ENCODE results near the gene MAML2.

DNA sequence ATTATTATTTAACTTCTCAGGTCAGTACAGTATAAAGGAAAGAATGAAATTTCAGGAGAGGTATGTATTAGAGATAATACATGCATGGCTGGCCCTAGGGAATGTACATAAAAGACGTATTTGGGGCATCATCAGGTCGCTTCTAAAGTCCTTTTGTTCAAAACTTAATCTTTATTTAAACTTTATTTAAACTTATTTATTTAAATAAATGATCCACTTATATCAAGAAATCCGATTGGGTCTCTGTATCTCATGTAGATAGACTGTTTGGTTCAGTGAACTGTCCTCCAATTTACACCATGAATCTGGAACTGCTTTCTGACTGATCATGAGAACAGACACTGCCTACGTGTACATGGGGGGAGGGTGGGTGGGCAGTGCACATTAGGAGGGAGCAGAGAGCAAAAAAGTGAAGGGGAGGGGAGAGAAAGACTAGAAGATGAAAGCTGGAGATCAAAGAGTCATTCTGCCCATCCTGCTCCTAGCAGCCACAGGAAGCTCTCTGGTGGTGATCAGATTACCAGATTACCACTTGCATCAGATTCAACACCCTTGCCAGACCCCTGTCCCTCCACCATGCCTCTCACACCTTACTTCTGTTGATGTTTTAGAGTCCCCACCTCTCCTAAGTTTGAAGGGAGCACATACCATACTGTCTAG lies 327.0 kb downstream of the MAML2 start:
- TF ChIP-seq, protein P1, sequence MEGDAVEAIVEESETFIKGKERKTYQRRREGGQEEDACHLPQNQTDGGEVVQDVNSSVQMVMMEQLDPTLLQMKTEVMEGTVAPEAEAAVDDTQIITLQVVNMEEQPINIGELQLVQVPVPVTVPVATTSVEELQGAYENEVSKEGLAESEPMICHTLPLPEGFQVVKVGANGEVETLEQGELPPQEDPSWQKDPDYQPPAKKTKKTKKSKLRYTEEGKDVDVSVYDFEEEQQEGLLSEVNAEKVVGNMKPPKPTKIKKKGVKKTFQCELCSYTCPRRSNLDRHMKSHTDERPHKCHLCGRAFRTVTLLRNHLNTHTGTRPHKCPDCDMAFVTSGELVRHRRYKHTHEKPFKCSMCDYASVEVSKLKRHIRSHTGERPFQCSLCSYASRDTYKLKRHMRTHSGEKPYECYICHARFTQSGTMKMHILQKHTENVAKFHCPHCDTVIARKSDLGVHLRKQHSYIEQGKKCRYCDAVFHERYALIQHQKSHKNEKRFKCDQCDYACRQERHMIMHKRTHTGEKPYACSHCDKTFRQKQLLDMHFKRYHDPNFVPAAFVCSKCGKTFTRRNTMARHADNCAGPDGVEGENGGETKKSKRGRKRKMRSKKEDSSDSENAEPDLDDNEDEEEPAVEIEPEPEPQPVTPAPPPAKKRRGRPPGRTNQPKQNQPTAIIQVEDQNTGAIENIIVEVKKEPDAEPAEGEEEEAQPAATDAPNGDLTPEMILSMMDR (conservative IDR thresholded peaks at IDR 0.05; ENCODE audit: low read depth in 2 of 2), result no peak
- TF ChIP-seq, protein P2, sequence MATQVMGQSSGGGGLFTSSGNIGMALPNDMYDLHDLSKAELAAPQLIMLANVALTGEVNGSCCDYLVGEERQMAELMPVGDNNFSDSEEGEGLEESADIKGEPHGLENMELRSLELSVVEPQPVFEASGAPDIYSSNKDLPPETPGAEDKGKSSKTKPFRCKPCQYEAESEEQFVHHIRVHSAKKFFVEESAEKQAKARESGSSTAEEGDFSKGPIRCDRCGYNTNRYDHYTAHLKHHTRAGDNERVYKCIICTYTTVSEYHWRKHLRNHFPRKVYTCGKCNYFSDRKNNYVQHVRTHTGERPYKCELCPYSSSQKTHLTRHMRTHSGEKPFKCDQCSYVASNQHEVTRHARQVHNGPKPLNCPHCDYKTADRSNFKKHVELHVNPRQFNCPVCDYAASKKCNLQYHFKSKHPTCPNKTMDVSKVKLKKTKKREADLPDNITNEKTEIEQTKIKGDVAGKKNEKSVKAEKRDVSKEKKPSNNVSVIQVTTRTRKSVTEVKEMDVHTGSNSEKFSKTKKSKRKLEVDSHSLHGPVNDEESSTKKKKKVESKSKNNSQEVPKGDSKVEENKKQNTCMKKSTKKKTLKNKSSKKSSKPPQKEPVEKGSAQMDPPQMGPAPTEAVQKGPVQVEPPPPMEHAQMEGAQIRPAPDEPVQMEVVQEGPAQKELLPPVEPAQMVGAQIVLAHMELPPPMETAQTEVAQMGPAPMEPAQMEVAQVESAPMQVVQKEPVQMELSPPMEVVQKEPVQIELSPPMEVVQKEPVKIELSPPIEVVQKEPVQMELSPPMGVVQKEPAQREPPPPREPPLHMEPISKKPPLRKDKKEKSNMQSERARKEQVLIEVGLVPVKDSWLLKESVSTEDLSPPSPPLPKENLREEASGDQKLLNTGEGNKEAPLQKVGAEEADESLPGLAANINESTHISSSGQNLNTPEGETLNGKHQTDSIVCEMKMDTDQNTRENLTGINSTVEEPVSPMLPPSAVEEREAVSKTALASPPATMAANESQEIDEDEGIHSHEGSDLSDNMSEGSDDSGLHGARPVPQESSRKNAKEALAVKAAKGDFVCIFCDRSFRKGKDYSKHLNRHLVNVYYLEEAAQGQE (IDR thresholded peaks at IDR 0.05; ENCODE audit: unreplicated experiment), result no peak
- TF ChIP-seq JUNB (IDR thresholded peaks at IDR 0.05; ENCODE audit: unreplicated experiment) (no peak), POLR2AphosphoS5 (IDR thresholded peaks at IDR 0.05; ENCODE audit: low read depth) (no peak), EZH2phosphoT487 (IDR thresholded peaks at IDR 0.05; ENCODE audit: unreplicated experiment) (no peak), EZH2 (IDR thresholded peaks at IDR 0.05; ENCODE audit: low read depth, unreplicated experiment) (no peak), STAT1 (IDR thresholded peaks at IDR 0.05; ENCODE audit: unreplicated experiment) (no peak), CREB1 (CRISPR knock-in tag; IDR thresholded peaks at IDR 0.05; ENCODE audit: low read depth) (no peak)
- TF ChIP-seq, protein P3, sequence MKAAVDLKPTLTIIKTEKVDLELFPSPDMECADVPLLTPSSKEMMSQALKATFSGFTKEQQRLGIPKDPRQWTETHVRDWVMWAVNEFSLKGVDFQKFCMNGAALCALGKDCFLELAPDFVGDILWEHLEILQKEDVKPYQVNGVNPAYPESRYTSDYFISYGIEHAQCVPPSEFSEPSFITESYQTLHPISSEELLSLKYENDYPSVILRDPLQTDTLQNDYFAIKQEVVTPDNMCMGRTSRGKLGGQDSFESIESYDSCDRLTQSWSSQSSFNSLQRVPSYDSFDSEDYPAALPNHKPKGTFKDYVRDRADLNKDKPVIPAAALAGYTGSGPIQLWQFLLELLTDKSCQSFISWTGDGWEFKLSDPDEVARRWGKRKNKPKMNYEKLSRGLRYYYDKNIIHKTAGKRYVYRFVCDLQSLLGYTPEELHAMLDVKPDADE (IDR thresholded peaks at IDR 0.05), result no peak

All from GM23338 (cell line).